Upper lobe of left lung (tissue), 6 donors: Measurements from ENCODE around the gene CPT1A. TPM values are rescaled to one million over a fixed set of nuclear protein-coding genes. Genes with fewer than 3 reads are reported as not detected.

ENCODE experiments used
- ATAC-seq, 2 donors: fragments of 200-7000 bp; cut with Tn5 transposase; one replicate each; pipeline ENCODE4 v1.9.1; 2022; ENCODE audit warnings: mild to moderate bottlenecking in 2 of 2, moderate library complexity in 2 of 2; ENCODE audit not compliant: low FRiP score in 2 of 2
- DNase-seq, 2 donors: peaks; one replicate each; pipeline ENCODE4 v3.0.0-alpha.2; 2019 to 2020
- H3K27ac ChIP-seq, 4 donors: fragments of 200-600 bp; sonication (generic); one replicate each; pipeline ENCODE4 v1.5.1; 2016 to 2019
- H3K27me3 ChIP-seq, 4 donors: fragments of 200-600 bp; sonication (generic); one replicate each; pipeline ENCODE4 v1.5.1; 2017 to 2019
- H3K36me3 ChIP-seq, 4 donors: fragments of 200-600 bp; sonication (generic); one replicate each; pipeline ENCODE4 v1.5.1; 2016 to 2019
- H3K4me1 ChIP-seq, 4 donors: fragments of 200-600 bp; sonication (generic); one replicate each; pipeline ENCODE4 v1.5.1; 2018 to 2019
- H3K4me3 ChIP-seq, 4 donors: fragments of 200-600 bp; sonication (generic); one replicate each; pipeline ENCODE4 v1.5.1; 2017 to 2019; ENCODE audit warnings: mild to moderate bottlenecking in 2 of 4, moderate library complexity in 1 of 4
- H3K9me3 ChIP-seq, 4 donors: fragments of 200-600 bp; sonication (generic); one replicate each; pipeline ENCODE4 v1.5.1; 2018 to 2019
- EP300 ChIP-seq, 4 donors: sonication (generic); formaldehyde crosslinking; IDR thresholded peaks; one replicate each; pipeline ENCODE4 v1.5.1; 2017; ENCODE audit warnings: antibody characterized with exemption in 4 of 4, control low read depth in 2 of 4
- POLR2A ChIP-seq, 4 donors: fragments of 450-650 bp; IDR thresholded peaks; one replicate each; pipeline ENCODE4 v1.5.1; 2016 to 2017; ENCODE audit warnings: antibody characterized with exemption in 4 of 4, mild to moderate bottlenecking in 2 of 4
- POLR2AphosphoS5 ChIP-seq, 2 donors: sonication (generic); formaldehyde crosslinking; IDR thresholded peaks; one replicate each; pipeline ENCODE4 v1.5.1; 2017; ENCODE audit warnings: antibody characterized with exemption in 2 of 2
- WGBS, 2 donors: methylation state at CpG; one replicate each; pipeline ENCODE4 v1.1.5; 2017 to 2018; 5-methylcytosine and 5-hydroxymethylcytosine counted together
- total RNA-seq, 6 donors: library from RNA; depleted of rRNA in 4 of 6; stranded (reverse); fragments of >200 nt in 4 of 6; gene quantifications; one replicate each; pipeline versions ENCODE4 v1.1.0 to v1.2.1, GENCODE V29; 2016 to 2021
- TF ChIP-seq, protein P1 (sequence below), 6 experiments: fragments of 450-650 bp in 4 of 6; fragments of 200-600 bp in 2 of 6; sonication (generic) in 2 of 6; IDR thresholded peaks; one replicate each; pipeline ENCODE4 v1.5.1; 2016 to 2019; ENCODE audit warnings: antibody characterized with exemption in 6 of 6
- donor health status: DM: no; HTN: no; CAD: no; lungs with moderate emphysema.
- donor health status: DM: no; HTN: yes; CAD: no; lungs with severe emphysema.

Gene CPT1A
- total RNA-seq, 6 donors from 2014 or later: 38.2 to 91.8 (median 63.3) TPM

DNA sequence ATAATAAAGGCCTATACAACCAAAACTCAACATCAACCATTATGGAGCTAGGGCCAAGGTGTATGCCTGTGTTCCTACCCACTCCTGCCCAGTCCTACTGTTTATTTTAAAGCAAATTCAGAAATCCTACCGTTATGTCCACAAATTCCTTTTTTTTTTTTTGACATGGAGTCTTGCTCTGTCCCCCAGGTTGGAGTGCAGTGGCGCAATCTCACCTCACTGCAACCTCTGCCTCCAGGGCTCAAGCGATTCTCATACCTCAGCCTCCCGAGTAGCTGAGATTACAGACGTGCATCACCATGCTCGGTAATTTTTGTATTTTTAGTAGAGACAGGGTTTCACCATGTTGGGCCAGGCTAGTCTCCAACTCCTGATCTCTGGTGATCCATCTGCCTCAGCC, 3.1 kb upstream of the CPT1A start:
- ATAC-seq (no peak), DNase-seq (no peak)
- TF ChIP-seq, protein P1, sequence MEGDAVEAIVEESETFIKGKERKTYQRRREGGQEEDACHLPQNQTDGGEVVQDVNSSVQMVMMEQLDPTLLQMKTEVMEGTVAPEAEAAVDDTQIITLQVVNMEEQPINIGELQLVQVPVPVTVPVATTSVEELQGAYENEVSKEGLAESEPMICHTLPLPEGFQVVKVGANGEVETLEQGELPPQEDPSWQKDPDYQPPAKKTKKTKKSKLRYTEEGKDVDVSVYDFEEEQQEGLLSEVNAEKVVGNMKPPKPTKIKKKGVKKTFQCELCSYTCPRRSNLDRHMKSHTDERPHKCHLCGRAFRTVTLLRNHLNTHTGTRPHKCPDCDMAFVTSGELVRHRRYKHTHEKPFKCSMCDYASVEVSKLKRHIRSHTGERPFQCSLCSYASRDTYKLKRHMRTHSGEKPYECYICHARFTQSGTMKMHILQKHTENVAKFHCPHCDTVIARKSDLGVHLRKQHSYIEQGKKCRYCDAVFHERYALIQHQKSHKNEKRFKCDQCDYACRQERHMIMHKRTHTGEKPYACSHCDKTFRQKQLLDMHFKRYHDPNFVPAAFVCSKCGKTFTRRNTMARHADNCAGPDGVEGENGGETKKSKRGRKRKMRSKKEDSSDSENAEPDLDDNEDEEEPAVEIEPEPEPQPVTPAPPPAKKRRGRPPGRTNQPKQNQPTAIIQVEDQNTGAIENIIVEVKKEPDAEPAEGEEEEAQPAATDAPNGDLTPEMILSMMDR (IDR thresholded peaks at IDR 0.05): no peak
- no peak for TF ChIP-seq POLR2AphosphoS5 (IDR thresholded peaks at IDR 0.05)
- no peak for TF ChIP-seq POLR2A (IDR thresholded peaks at IDR 0.05)
- TF ChIP-seq EP300 (IDR thresholded peaks at IDR 0.05): no peak
- Histone ChIP-seq H3K4me3 (no peak overlapping the region), H3K9me3 (no peaks in the 10 kb centered on the region), H3K4me1 (peaks cover 19 to 38% (median 29%) of the 10 kb centered on the region in 4 donors), H3K36me3 (no peaks in the 10 kb centered on the region), H3K27ac (no peak overlapping the region), H3K27me3 (no peaks in the 10 kb centered on the region)
- WGBS, 2 donors: 77 to 80% methylated on average over 6 of the region's 6 CpGs

DNA sequence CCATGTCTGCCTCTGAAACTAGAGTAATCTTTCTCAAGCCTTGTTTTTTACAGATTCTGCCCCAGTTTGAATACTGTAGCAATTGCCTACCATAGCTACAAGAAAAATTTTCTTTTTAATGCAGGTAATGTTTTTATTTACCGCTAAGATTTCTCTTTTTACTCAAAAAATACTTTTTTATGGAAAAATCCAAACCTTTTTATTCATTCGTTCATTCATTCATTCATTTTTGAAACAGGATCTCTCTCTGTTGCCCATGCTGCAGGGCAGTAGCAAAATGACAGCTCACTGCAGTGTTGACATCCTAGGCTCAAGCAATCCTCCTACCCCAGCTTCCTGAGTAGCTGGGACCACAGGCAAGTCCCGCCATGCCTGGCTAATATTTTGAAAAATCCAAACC, 2.7 kb upstream of the CPT1A start:
- TF ChIP-seq EP300 (IDR thresholded peaks at IDR 0.05): no peak
- TF ChIP-seq, protein P1 (IDR thresholded peaks at IDR 0.05): no peak
- no peak for TF ChIP-seq POLR2AphosphoS5 (IDR thresholded peaks at IDR 0.05)
- TF ChIP-seq POLR2A (IDR thresholded peaks at IDR 0.05): no peak
- Histone ChIP-seq H3K4me3 (peak overlapping the region in 3 of 4 donors; percentile 84 to 94 (median 85)), H3K27me3 (no peaks in the 10 kb centered on the region), H3K27ac (peak overlapping the region in 2 of 4 donors; percentile 43 to 97), H3K36me3 (no peaks in the 10 kb centered on the region), H3K9me3 (no peaks in the 10 kb centered on the region), H3K4me1 (peaks cover 23 to 42% (median 32%) of the 10 kb centered on the region in 4 donors)
- DNase-seq (no peak), ATAC-seq (no peak)
- WGBS, 2 donors: 72 to 73% methylated on average over 3 of the region's 3 CpGs

DNA sequence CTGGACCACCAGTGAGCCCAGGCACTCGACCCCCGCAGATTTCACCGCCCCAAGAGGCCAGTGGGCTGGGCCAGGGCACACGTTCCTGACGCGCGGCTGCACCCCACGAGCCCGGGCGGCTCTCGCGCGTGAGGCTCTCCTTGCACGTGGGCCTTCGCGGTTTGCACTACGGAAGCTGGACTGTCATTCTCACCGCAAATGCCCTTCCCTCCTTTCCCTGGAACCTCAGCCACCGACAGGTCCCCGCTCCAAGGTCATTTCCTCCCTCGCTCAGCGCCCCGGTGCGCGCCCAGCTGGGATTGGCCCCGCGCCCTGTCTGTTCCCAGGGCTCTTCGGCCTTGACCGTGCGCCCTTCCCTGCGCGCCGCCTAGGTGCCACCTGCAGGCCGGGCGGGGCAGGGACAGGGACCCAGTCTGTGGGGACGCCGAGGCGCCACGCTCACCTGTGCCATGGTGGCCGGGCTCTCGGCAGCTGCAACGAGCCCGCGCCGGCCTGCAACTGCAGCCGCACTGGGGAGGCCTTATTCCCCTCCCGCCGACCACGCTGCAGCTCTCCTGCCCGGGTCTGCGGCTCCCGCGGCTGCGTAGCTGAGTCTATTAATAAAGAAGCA, 2.1 kb upstream of the CPT1A start:
- Histone ChIP-seq H3K36me3 (no peaks in the 10 kb centered on the region), H3K27me3 (no peaks in the 10 kb centered on the region), H3K4me3 (peak overlapping the region in 3 of 4 donors; percentile 84 to 94 (median 85)), H3K27ac (peak overlapping the region; percentile 11 to 97 (median 34)), H3K9me3 (no peaks in the 10 kb centered on the region), H3K4me1 (peaks cover 23 to 48% (median 34%) of the 10 kb centered on the region in 4 donors)
- DNase-seq (peak; percentile 94 to 96), ATAC-seq (peak; percentile 34 to 89)
- 0 to 3% methylated on average over 9 to 50 of the region's 54 CpGs for WGBS, 2 donors
- TF ChIP-seq, protein P1 (IDR thresholded peaks at IDR 0.05): peak; percentile 53 to 95 (median 92)
- TF ChIP-seq POLR2A (IDR thresholded peaks at IDR 0.05) (peak in 1 of 4 donors; percentile 23), EP300 (IDR thresholded peaks at IDR 0.05) (no peak), POLR2AphosphoS5 (IDR thresholded peaks at IDR 0.05) (peak; percentile 42 to 63)

DNA sequence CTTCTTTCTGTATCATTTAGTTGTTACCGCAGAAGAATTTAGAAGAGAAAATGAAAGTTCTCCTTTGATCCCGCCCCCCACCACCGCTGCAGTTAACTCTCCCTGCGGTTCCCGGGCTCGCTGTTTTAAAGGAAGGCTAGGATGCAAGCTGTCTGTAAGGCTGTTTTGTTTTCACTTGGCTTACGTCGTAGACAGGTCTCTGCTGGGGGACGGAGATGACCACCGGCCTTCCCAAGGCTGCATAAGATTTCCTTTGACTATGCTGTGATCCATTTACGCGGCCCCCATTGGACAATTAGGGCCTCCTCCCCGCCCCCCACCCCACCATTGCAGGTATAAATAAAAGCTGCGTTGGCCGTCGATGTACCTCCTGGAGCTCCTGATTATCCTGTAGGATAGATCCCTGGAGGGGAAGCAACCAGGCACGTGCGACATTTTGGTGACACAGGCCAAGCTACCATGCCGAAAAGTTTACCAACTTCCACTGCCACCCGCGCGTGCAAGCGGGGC, 1.4 kb upstream of the CPT1A start:
- H3K27me3 ChIP-seq: no peaks in the 10 kb centered on the region
- ATAC-seq (no peak), DNase-seq (peak in 1 of 2 donors; percentile 35)
- no peaks in the 10 kb centered on the region for H3K36me3 ChIP-seq
- peaks cover 29 to 55% (median 41%) of the 10 kb centered on the region in 4 donors for H3K4me1 ChIP-seq
- TF ChIP-seq POLR2AphosphoS5 (IDR thresholded peaks at IDR 0.05): no peak
- TF ChIP-seq, protein P1 (IDR thresholded peaks at IDR 0.05): no peak
- TF ChIP-seq POLR2A (IDR thresholded peaks at IDR 0.05): no peak
- no peak for TF ChIP-seq EP300 (IDR thresholded peaks at IDR 0.05)
- 4 to 10% methylated on average over 13 to 23 of the region's 23 CpGs for WGBS, 2 donors
- H3K9me3 ChIP-seq: no peaks in the 10 kb centered on the region
- peak overlapping the region in 3 of 4 donors; percentile 84 to 94 (median 85) for H3K4me3 ChIP-seq
- H3K27ac ChIP-seq: peak overlapping the region; percentile 24 to 97 (median 70)
